Measurements from ENCODE around the gene DPF3. TPM values are rescaled to one million over a fixed set of nuclear protein-coding genes. Genes with fewer than 3 reads are reported as not detected.

Gene DPF3
- total and polyA plus RNA-seq, 9 of the 15 experiments (the other 6 are each of a cell fraction or from before 2014, with no cell fraction given): 0.21 to 4.9 (median 1.2) TPM

GRCh38 chr14:72917094-72917802, 23.3 kb upstream of the DPF3 start (continued):
- no peak for TF ChIP-seq AFF1 (IDR thresholded peaks at IDR 0.05; ENCODE audit: low read depth in 1 of 2, partially characterized antibody in 2 of 2)
- TF ChIP-seq COPS2 (conservative IDR thresholded peaks at IDR 0.05): no peak
- no peak for TF ChIP-seq RBBP5 (IDR thresholded peaks at IDR 0.05; ENCODE audit: borderline replicate concordance, insufficient read depth, low read length, poor library complexity, severe bottlenecking)
- TF ChIP-seq NCOA1 (IDR thresholded peaks at IDR 0.05; ENCODE audit: low read depth): no peak

GRCh38 chr14:72916174-72916573, 22.3 kb upstream of the DPF3 start:
- in situ Hi-C loops (cut with MboI) (no loop called here), intact Hi-C loops (cut with micrococcal nuclease) (no loop called here)
- TF ChIP-seq HDAC2 (IDR thresholded peaks at IDR 0.05) (no peak), HDAC6 (IDR thresholded peaks at IDR 0.05; ENCODE audit: low read depth, low read length) (no peak), ZNF277 (CRISPR knock-in tag; IDR thresholded peaks at IDR 0.05; ENCODE audit: borderline replicate concordance) (no peak), SREBF2 (CRISPR knock-in tag; IDR thresholded peaks at IDR 0.05) (no peak), RBM17 (IDR thresholded peaks at IDR 0.05; ENCODE audit: borderline replicate concordance, low read depth, low read length) (no peak), ELF4 (CRISPR knock-in tag; IDR thresholded peaks at IDR 0.05) (no peak)
- no peak overlapping the region for H3K27ac ChIP-seq (ENCODE audit: extremely low read depth, low read depth, low read length)
- ATAC-seq (no peak), FAIRE-seq (no peak), DNase-seq (ENCODE audit: extremely low read depth in 1 of 4, low spot score in 3 of 4) (no peak)
- H3K4me1 ChIP-seq (replicated peaks in 1 of 2; ENCODE audit: control insufficient read depth in 2 of 2, insufficient read depth in 2 of 2, low read length in 2 of 2): no peaks in the 10 kb centered on the region
- no peak overlapping the region for H3K4me2 ChIP-seq (ENCODE audit: insufficient read depth, low read length)
- H4K20me1 ChIP-seq (replicated peaks; ENCODE audit: control insufficient read depth, insufficient read depth, low read length): no peaks in the 10 kb centered on the region
- ChIA-PET POLR2A (no interaction called here), CTCF (ENCODE audit: low intra/inter-chr PET ratio) (no interaction called here)
- H3K36me3 ChIP-seq (ENCODE audit: control insufficient read depth, insufficient read depth, low read length): no peaks in the 10 kb centered on the region
- no peak overlapping the region for H3K4me3 ChIP-seq
- BruUV-seq (replicated peaks): no TSS peak
- H3K9me1 ChIP-seq (ENCODE audit: control insufficient read depth, insufficient read depth, low read length): no peaks in the 10 kb centered on the region
- no peaks in the 10 kb centered on the region for H3K9me3 ChIP-seq (replicated peaks; ENCODE audit: control insufficient read depth, insufficient read depth, low read depth, low read length)
- 47% methylated on average over 6 of the region's 6 CpGs for WGBS (ENCODE audit: insufficient coverage, low coverage, missing lambda C conversion rate)
- no peak overlapping the region for H2AFZ ChIP-seq (ENCODE audit: low read depth, low read length)
- no peaks in the 10 kb centered on the region for H3K79me2 ChIP-seq (ENCODE audit: control insufficient read depth, insufficient read depth, low read length)
- H3K27me3 ChIP-seq (ENCODE audit: control insufficient read depth in 2 of 2, insufficient read depth in 2 of 2, low read length in 2 of 2): no peaks in the 10 kb centered on the region
- H3K9ac ChIP-seq (ENCODE audit: insufficient read depth in 1 of 2, low read depth in 2 of 2, low read length in 2 of 2): no peak overlapping the region

Data from K562 (cell line).